ENCODE measurements around the gene AMDHD1.

The AMDHD1 gene

GRCh38 chr12:95977764-95978305 lies 34.7 kb downstream of the AMDHD1 start:
- H3K9ac ChIP-seq (ENCODE audit: low read length in 5 of 5) = no peak overlapping the region
- no peak overlapping the region for H3K4me3 ChIP-seq (ENCODE audit: low read depth in 1 of 5, low read length in 5 of 5)
- H3K9me3 ChIP-seq (ENCODE audit: control insufficient read depth in 5 of 5, low read length in 5 of 5) = no peaks in the 10 kb centered on the region
- no peak overlapping the region for H3K27ac ChIP-seq (ENCODE audit: low read depth, low read length)
- no peaks in the 10 kb centered on the region for H3K4me1 ChIP-seq (ENCODE audit: control insufficient read depth in 5 of 5, insufficient read depth in 5 of 5, low read length in 5 of 5)
- H3K27me3 ChIP-seq (ENCODE audit: control insufficient read depth in 5 of 5, insufficient read depth in 4 of 5, low read length in 5 of 5) = no peaks in the 10 kb centered on the region
- H3K36me3 ChIP-seq (ENCODE audit: control insufficient read depth in 5 of 5, insufficient read depth in 5 of 5, low read length in 5 of 5) = no peaks in the 10 kb centered on the region

GRCh38 chr12:95978351-95978750 lies 35.2 kb downstream of the AMDHD1 start:
- Histone ChIP-seq H3K4me3 (ENCODE audit: low read depth in 1 of 5, low read length in 5 of 5) (no peak overlapping the region), H3K36me3 (ENCODE audit: control insufficient read depth in 5 of 5, insufficient read depth in 5 of 5, low read length in 5 of 5) (no peaks in the 10 kb centered on the region), H3K27me3 (ENCODE audit: control insufficient read depth in 5 of 5, insufficient read depth in 4 of 5, low read length in 5 of 5) (no peaks in the 10 kb centered on the region), H3K27ac (ENCODE audit: low read depth, low read length) (no peak overlapping the region), H3K9me3 (ENCODE audit: control insufficient read depth in 5 of 5, low read length in 5 of 5) (no peaks in the 10 kb centered on the region), H3K4me1 (ENCODE audit: control insufficient read depth in 5 of 5, insufficient read depth in 5 of 5, low read length in 5 of 5) (no peaks in the 10 kb centered on the region), H3K9ac (ENCODE audit: low read length in 5 of 5) (no peak overlapping the region)

GRCh38 chr12:95978774-95979173 lies 35.6 kb downstream of the AMDHD1 start:
- Histone ChIP-seq H3K9me3 (ENCODE audit: control insufficient read depth in 5 of 5, low read length in 5 of 5) (no peaks in the 10 kb centered on the region), H3K27me3 (ENCODE audit: control insufficient read depth in 5 of 5, insufficient read depth in 4 of 5, low read length in 5 of 5) (no peaks in the 10 kb centered on the region), H3K36me3 (ENCODE audit: control insufficient read depth in 5 of 5, insufficient read depth in 5 of 5, low read length in 5 of 5) (no peaks in the 10 kb centered on the region), H3K27ac (ENCODE audit: low read depth, low read length) (no peak overlapping the region), H3K4me3 (ENCODE audit: low read depth in 1 of 5, low read length in 5 of 5) (no peak overlapping the region), H3K4me1 (ENCODE audit: control insufficient read depth in 5 of 5, insufficient read depth in 5 of 5, low read length in 5 of 5) (no peaks in the 10 kb centered on the region), H3K9ac (ENCODE audit: low read length in 5 of 5) (no peak overlapping the region)

GRCh38 chr12:95980437-95980836 lies 37.3 kb downstream of the AMDHD1 start:
- H3K9ac ChIP-seq (ENCODE audit: low read length in 5 of 5) = no peak overlapping the region
- no peaks in the 10 kb centered on the region for H3K9me3 ChIP-seq (ENCODE audit: control insufficient read depth in 5 of 5, low read length in 5 of 5)
- no peaks in the 10 kb centered on the region for H3K27me3 ChIP-seq (ENCODE audit: control insufficient read depth in 5 of 5, insufficient read depth in 4 of 5, low read length in 5 of 5)
- no peak overlapping the region for H3K4me3 ChIP-seq (ENCODE audit: low read depth in 1 of 5, low read length in 5 of 5)
- no peaks in the 10 kb centered on the region for H3K4me1 ChIP-seq (ENCODE audit: control insufficient read depth in 5 of 5, insufficient read depth in 5 of 5, low read length in 5 of 5)
- no peaks in the 10 kb centered on the region for H3K36me3 ChIP-seq (ENCODE audit: control insufficient read depth in 5 of 5, insufficient read depth in 5 of 5, low read length in 5 of 5)
- H3K27ac ChIP-seq (ENCODE audit: low read depth, low read length) = no peak overlapping the region

- Histone ChIP-seq H3K4me1 (ENCODE audit: control insufficient read depth in 5 of 5, insufficient read depth in 5 of 5, low read length in 5 of 5) (no peaks in the 10 kb centered on the region), H3K27ac (ENCODE audit: low read depth, low read length) (no peak overlapping the region), H3K36me3 (ENCODE audit: control insufficient read depth in 5 of 5, insufficient read depth in 5 of 5, low read length in 5 of 5) (no peaks in the 10 kb centered on the region), H3K27me3 (ENCODE audit: control insufficient read depth in 5 of 5, insufficient read depth in 4 of 5, low read length in 5 of 5) (no peaks in the 10 kb centered on the region), H3K4me3 (ENCODE audit: low read depth in 1 of 5, low read length in 5 of 5) (no peak overlapping the region), H3K9ac (ENCODE audit: low read length in 5 of 5) (no peak overlapping the region), H3K9me3 (ENCODE audit: control insufficient read depth in 5 of 5, low read length in 5 of 5) (no peaks in the 10 kb centered on the region)
These were observed 39.5 kb downstream of the AMDHD1 start for GRCh38 chr12:95982602-95983001.

- H3K9ac ChIP-seq (ENCODE audit: low read length in 5 of 5) = no peak overlapping the region
- no peak overlapping the region for H3K4me3 ChIP-seq (ENCODE audit: low read depth in 1 of 5, low read length in 5 of 5)
- no peaks in the 10 kb centered on the region for H3K9me3 ChIP-seq (ENCODE audit: control insufficient read depth in 5 of 5, low read length in 5 of 5)
- H3K27ac ChIP-seq (ENCODE audit: low read depth, low read length) = no peak overlapping the region
- no peaks in the 10 kb centered on the region for H3K4me1 ChIP-seq (ENCODE audit: control insufficient read depth in 5 of 5, insufficient read depth in 5 of 5, low read length in 5 of 5)
- no peaks in the 10 kb centered on the region for H3K36me3 ChIP-seq (ENCODE audit: control insufficient read depth in 5 of 5, insufficient read depth in 5 of 5, low read length in 5 of 5)
- H3K27me3 ChIP-seq (ENCODE audit: control insufficient read depth in 5 of 5, insufficient read depth in 4 of 5, low read length in 5 of 5) = no peaks in the 10 kb centered on the region
These were observed 41.6 kb downstream of the AMDHD1 start for GRCh38 chr12:95984682-95985081.

GRCh38 chr12:95986635-95987570 lies 43.8 kb downstream of the AMDHD1 start:
- Histone ChIP-seq H3K9me3 (ENCODE audit: control insufficient read depth in 5 of 5, low read length in 5 of 5) (no peaks in the 10 kb centered on the region), H3K4me3 (ENCODE audit: low read depth in 1 of 5, low read length in 5 of 5) (no peak overlapping the region), H3K9ac (ENCODE audit: low read length in 5 of 5) (no peak overlapping the region), H3K36me3 (ENCODE audit: control insufficient read depth in 5 of 5, insufficient read depth in 5 of 5, low read length in 5 of 5) (no peaks in the 10 kb centered on the region), H3K27me3 (ENCODE audit: control insufficient read depth in 5 of 5, insufficient read depth in 4 of 5, low read length in 5 of 5) (no peaks in the 10 kb centered on the region), H3K4me1 (ENCODE audit: control insufficient read depth in 5 of 5, insufficient read depth in 5 of 5, low read length in 5 of 5) (no peaks in the 10 kb centered on the region), H3K27ac (ENCODE audit: low read depth, low read length) (no peak overlapping the region)

- H3K9me3 ChIP-seq (ENCODE audit: control insufficient read depth in 5 of 5, low read length in 5 of 5) = no peaks in the 10 kb centered on the region
- no peaks in the 10 kb centered on the region for H3K27me3 ChIP-seq (ENCODE audit: control insufficient read depth in 5 of 5, insufficient read depth in 4 of 5, low read length in 5 of 5)
- no peaks in the 10 kb centered on the region for H3K36me3 ChIP-seq (ENCODE audit: control insufficient read depth in 5 of 5, insufficient read depth in 5 of 5, low read length in 5 of 5)
- no peaks in the 10 kb centered on the region for H3K4me1 ChIP-seq (ENCODE audit: control insufficient read depth in 5 of 5, insufficient read depth in 5 of 5, low read length in 5 of 5)
- H3K27ac ChIP-seq (ENCODE audit: low read depth, low read length) = no peak overlapping the region
- no peak overlapping the region for H3K4me3 ChIP-seq (ENCODE audit: low read depth in 1 of 5, low read length in 5 of 5)
- H3K9ac ChIP-seq (ENCODE audit: low read length in 5 of 5) = no peak overlapping the region
These were observed 45.6 kb downstream of the AMDHD1 start for GRCh38 chr12:95988506-95989275.

- Histone ChIP-seq H3K27ac (ENCODE audit: low read depth, low read length) (no peak overlapping the region), H3K4me3 (ENCODE audit: low read depth in 1 of 5, low read length in 5 of 5) (no peak overlapping the region), H3K36me3 (ENCODE audit: control insufficient read depth in 5 of 5, insufficient read depth in 5 of 5, low read length in 5 of 5) (no peaks in the 10 kb centered on the region), H3K9me3 (ENCODE audit: control insufficient read depth in 5 of 5, low read length in 5 of 5) (no peaks in the 10 kb centered on the region), H3K27me3 (ENCODE audit: control insufficient read depth in 5 of 5, insufficient read depth in 4 of 5, low read length in 5 of 5) (no peaks in the 10 kb centered on the region), H3K9ac (ENCODE audit: low read length in 5 of 5) (no peak overlapping the region), H3K4me1 (ENCODE audit: control insufficient read depth in 5 of 5, insufficient read depth in 5 of 5, low read length in 5 of 5) (no peaks in the 10 kb centered on the region)
These were observed 46.5 kb downstream of the AMDHD1 start for GRCh38 chr12:95989504-95990123.
